K562 (cell line): ENCODE results near the gene CDR2L. TPM values are rescaled to one million over a fixed set of nuclear protein-coding genes. Genes with fewer than 3 reads are reported as not detected.

Source experiments
- CBFA2T3 ChIP-seq: fragments of 450-650 bp; IDR thresholded peaks from 2 replicates; pipeline ENCODE4 v1.6.1; 2017
- CTCFL ChIP-seq: IDR thresholded peaks from 2 replicates; pipeline ENCODE4 v1.6.1; 2011; ENCODE audit warnings: borderline replicate concordance, low read depth, mild to moderate bottlenecking, moderate library complexity, low read length; ENCODE audit not compliant: insufficient read depth, poor library complexity, severe bottlenecking
- DACH1 ChIP-seq: fragments of 450-650 bp; IDR thresholded peaks from 2 replicates; pipeline ENCODE4 v1.6.1; 2018; ENCODE audit not compliant: partially characterized antibody
- DNMT1 ChIP-seq: fragments of 450-650 bp; IDR thresholded peaks from 2 replicates; pipeline ENCODE4 v1.6.1; 2016; ENCODE audit warnings: antibody characterized with exemption, mild to moderate bottlenecking
- ETV5 ChIP-seq: sonication (generic); formaldehyde crosslinking; IDR thresholded peaks from 2 replicates; pipeline ENCODE4 v1.4.0; 2020; ENCODE audit warnings: low read depth, mild to moderate bottlenecking, missing genetic modification reagents
- GABPB1 ChIP-seq: sonication (generic); formaldehyde crosslinking; IDR thresholded peaks from 2 replicates; pipeline ENCODE4 v1.8.0; 2022; ENCODE audit warnings: mild to moderate bottlenecking, missing genetic modification reagents
- RBM22 ChIP-seq: fragments of 200-400 bp; formaldehyde crosslinking; IDR thresholded peaks from 2 replicates; pipeline ENCODE4 v1.6.1; 2018; ENCODE audit warnings: low read length, low read depth; ENCODE audit not compliant: poor library complexity, severe bottlenecking
- TARDBP ChIP-seq: fragments of 450-650 bp; IDR thresholded peaks from 2 replicates; pipeline ENCODE4 v1.6.1; 2016
- ZBTB1 ChIP-seq: sonication (generic); formaldehyde crosslinking; IDR thresholded peaks from 2 replicates; pipeline ENCODE4 v1.8.1; 2023; ENCODE audit warnings: missing genetic modification reagents, low read depth, mild to moderate bottlenecking, borderline replicate concordance
- ZBTB7A ChIP-seq: IDR thresholded peaks from 2 replicates; pipeline ENCODE4 v1.6.1; 2011; ENCODE audit warnings: low read depth, mild to moderate bottlenecking, low read length, moderate library complexity, borderline replicate concordance; ENCODE audit not compliant: control insufficient read depth
- ZBTB8A ChIP-seq: fragments of 450-650 bp; IDR thresholded peaks from 2 replicates; pipeline ENCODE4 v1.6.1; 2018; ENCODE audit warnings: mild to moderate bottlenecking, moderate library complexity; ENCODE audit not compliant: partially characterized antibody
- ZNF436 ChIP-seq: fragments of 250-450, 450-650 bp; sonication (Bioruptor Pico); formaldehyde crosslinking; IDR thresholded peaks from 2 replicates; pipeline ENCODE4 v1.7.0; 2020; ENCODE audit warnings: mild to moderate bottlenecking
- polyA plus RNA-seq, 8 experiments: library from polyadenylated mRNA; depleted of rRNA in 4 of 8; stranded (reverse) in 5 of 8; unstranded in 3 of 8; fragments of >200 nt; fragmentation: Nextera tagmentation in 2 of 8; fragmentation: Illumina TruSeq in 1 of 8; extraction: Ambion mirVana in 2 of 8; extraction: Trizol in 1 of 8; gene quantifications; 2 replicates each; pipeline versions ENCODE4 v1.2.1 to v1.2.3, GENCODE V29; 2011 to 2014; ENCODE audit warnings: inconsistent platforms in 1 of 8, missing spikeins in 1 of 8
- total RNA-seq, 7 experiments: library from RNA; depleted of rRNA in 6 of 7; stranded (reverse); fragments of >200 nt in 6 of 7; fragmentation: Illumina TruSeq in 2 of 7; extraction: Trizol in 2 of 7; gene quantifications; 2 replicates each; pipeline versions ENCODE4 v1.2.1 to v1.2.3, GENCODE V29; 2011 to 2021; ENCODE audit warnings: low replicate concordance in 1 of 7

The CDR2L gene
- total and polyA plus RNA-seq, 9 of the 15 experiments (the other 6 are each of a cell fraction or from before 2014, with no cell fraction given) = 2.7 to 16.0 (median 7.3) TPM

GRCh38 chr17:74972107-74972972 is 15.1 kb upstream of the CDR2L start, which contains the start of gene HID1 (continued):
- TF ChIP-seq ZBTB7A (peak; percentile 79; the same call in 1 of the 2 replicates), GABPB1 (peak; percentile 47; the same call in 1 of the 2 replicates), RBM22 (no peak), ZBTB1 (CRISPR knock-in tag) (0 out of 2 replicates have a peak, but pooled peaks have one; percentile 28), DNMT1 (no peak), TARDBP (no peak), CBFA2T3 (no peak), CTCFL (no peak), ZBTB8A (no peak), ZNF436 (no peak), ETV5 (no peak), DACH1 (no peak)
